IMR-90 (cell line): ENCODE results near the gene HDC. TPM values are rescaled to one million over a fixed set of nuclear protein-coding genes. Genes with fewer than 3 reads are reported as not detected.

Source experiments
- ATAC-seq: fragments of 200-7000 bp; cut with Tn5 transposase; 2 replicates; pipeline ENCODE4 v1.9.1; 2020; ENCODE audit warnings: low read depth, mild to moderate bottlenecking, moderate library complexity
- BruUV-seq: library from RNA; stranded (reverse); fragments of 400-500 nt; replicated peaks from 2 replicates; lab custom pipeline; 2021; lab: Mats Ljungman, UMichigan
- CTCF ChIA-PET: fragments of 300-600 bp; formaldehyde crosslinking; extraction: SDS; loops from one replicate; lab custom pipeline; 2021; ENCODE audit warnings: antibody characterized with exemption; lab: Yijun Ruan, JAX
- POLR2A ChIA-PET: fragments of 300-600 bp; sonication (Branson Sonifier 250); formaldehyde crosslinking; loops from one replicate; lab custom pipeline; 2022; ENCODE audit warnings: antibody characterized with exemption; ENCODE audit not compliant: unreplicated experiment; lab: Charles Lee
- DNase-seq: peaks from one replicate; pipeline ENCODE4 v3.0.0; 2013
- H2AFZ ChIP-seq: replicated peaks from 2 replicates; pipeline ENCODE3; 2013; ENCODE audit warnings: low read length, mild to moderate bottlenecking; ENCODE audit not compliant: poor library complexity
- H2AK5ac ChIP-seq: 2 replicates; pipeline ENCODE4 v1.6.1; 2013; ENCODE audit warnings: low read depth, low read length, inconsistent platforms
- H2AK9ac ChIP-seq: replicated peaks from 2 replicates; pipeline ENCODE3; 2013; ENCODE audit warnings: mild to moderate bottlenecking, low read depth, low read length, moderate library complexity; ENCODE audit not compliant: poor library complexity
- H2BK120ac ChIP-seq: 2 replicates; pipeline ENCODE4 v1.6.1; 2013; ENCODE audit warnings: low read depth, low read length, inconsistent platforms
- H2BK15ac ChIP-seq: 3 replicates; pipeline ENCODE4 v1.6.1; 2013; ENCODE audit warnings: low read depth, low read length, inconsistent platforms
- H2BK20ac ChIP-seq: 2 replicates; pipeline ENCODE4 v1.6.1; 2013; ENCODE audit warnings: low read depth, mild to moderate bottlenecking, inconsistent platforms, low read length, moderate library complexity
- H2BK5ac ChIP-seq: 2 replicates; pipeline ENCODE4 v1.6.1; 2013; ENCODE audit warnings: mild to moderate bottlenecking, low read depth, low read length, inconsistent platforms; ENCODE audit not compliant: poor library complexity, severe bottlenecking
- H3K14ac ChIP-seq: replicated peaks from 2 replicates; pipeline ENCODE4 v1.6.1; 2013; ENCODE audit warnings: low read depth, low read length, inconsistent platforms
- H3K18ac ChIP-seq: 2 replicates; pipeline ENCODE4 v1.6.1; 2013; ENCODE audit warnings: low read depth, low read length, control low read depth
- H3K23ac ChIP-seq: 2 replicates; pipeline ENCODE4 v1.6.1; 2013; ENCODE audit warnings: low read depth, low read length, inconsistent platforms
- H3K27ac ChIP-seq: 2 replicates; pipeline ENCODE4 v1.5.1; 2013; ENCODE audit warnings: mild to moderate bottlenecking, control low read depth, low read length; ENCODE audit not compliant: insufficient read depth
- H3K27me3 ChIP-seq: 2 replicates; pipeline ENCODE4 v1.6.1; 2013; ENCODE audit warnings: low read length; ENCODE audit not compliant: control insufficient read depth, insufficient read depth
- H3K36me3 ChIP-seq: 2 replicates; pipeline ENCODE4 v1.6.1; 2013; ENCODE audit warnings: low read length, mixed read lengths; ENCODE audit not compliant: control insufficient read depth, insufficient read depth
- H3K4ac ChIP-seq: 2 replicates; pipeline ENCODE4 v1.6.1; 2013; ENCODE audit warnings: low read depth, low read length, inconsistent platforms
- H3K4me1 ChIP-seq: 2 replicates; pipeline ENCODE4 v1.6.1; 2013; ENCODE audit warnings: low read length, mixed read lengths; ENCODE audit not compliant: control insufficient read depth, insufficient read depth
- H3K4me2 ChIP-seq: 2 replicates; pipeline ENCODE4 v1.6.1; 2013; ENCODE audit warnings: low read depth, mild to moderate bottlenecking, control low read depth, low read length, moderate library complexity
- H3K4me3 ChIP-seq: 2 replicates; pipeline ENCODE4 v1.5.1; 2013; ENCODE audit warnings: low read depth, mild to moderate bottlenecking, control low read depth, low read length, moderate library complexity; ENCODE audit not compliant: insufficient read depth
- H3K56ac ChIP-seq: 2 replicates; pipeline ENCODE4 v1.6.1; 2013; ENCODE audit warnings: low read length, inconsistent platforms; ENCODE audit not compliant: insufficient read depth; ENCODE audit errors: extremely low read depth
- H3K79me1 ChIP-seq, 2 experiments: 2 replicates each; pipeline ENCODE4 v1.6.1; 2013; ENCODE audit warnings: low read length in 2 of 2, inconsistent platforms in 1 of 2, low read depth in 1 of 2
- H3K9ac ChIP-seq: 2 replicates; pipeline ENCODE4 v1.6.1; 2013; ENCODE audit warnings: low read depth, low read length, control low read depth
- H3K9me1 ChIP-seq: 2 replicates; pipeline ENCODE4 v1.6.1; 2013; ENCODE audit warnings: low read length, inconsistent platforms; ENCODE audit not compliant: insufficient read depth
- H3K9me3 ChIP-seq: 2 replicates; pipeline ENCODE4 v1.6.1; 2013; ENCODE audit warnings: low read length; ENCODE audit not compliant: control insufficient read depth, insufficient read depth
- H4K20me1 ChIP-seq: 2 replicates; pipeline ENCODE4 v1.6.1; 2013; ENCODE audit warnings: low read length, inconsistent platforms; ENCODE audit not compliant: insufficient read depth
- H4K5ac ChIP-seq: 2 replicates; pipeline ENCODE4 v1.6.1; 2013; ENCODE audit warnings: mild to moderate bottlenecking, low read depth, low read length, control low read depth
- H4K8ac ChIP-seq, 2 experiments: 2 replicates each; pipeline ENCODE4 v1.6.1; 2013; ENCODE audit warnings: low read depth in 2 of 2, low read length in 2 of 2, control low read depth in 1 of 2, inconsistent platforms in 1 of 2
- H4K91ac ChIP-seq: 2 replicates; pipeline ENCODE4 v1.6.1; 2013; ENCODE audit warnings: low read depth, low read length, inconsistent platforms; ENCODE audit not compliant: insufficient read depth
- CTCF ChIP-seq: conservative IDR thresholded peaks from 2 replicates; pipeline ENCODE4 v1.5.1; 2012; ENCODE audit warnings: mild to moderate bottlenecking, low read depth, low read length, improper control_type of control experiment
- FOS ChIP-seq: fragments of 150-350 bp; IDR thresholded peaks from 2 replicates; pipeline ENCODE4 v1.6.1; 2016; ENCODE audit warnings: low read depth, low read length
- MAFK ChIP-seq: IDR thresholded peaks from 2 replicates; pipeline ENCODE4 v1.6.1; 2012; ENCODE audit warnings: low read depth, low read length, improper control_type of control experiment
- MAZ ChIP-seq: IDR thresholded peaks from 2 replicates; pipeline ENCODE4 v1.6.1; 2012; ENCODE audit warnings: low read depth, mild to moderate bottlenecking, low read length, improper control_type of control experiment, moderate library complexity, borderline replicate concordance
- RFX5 ChIP-seq: IDR thresholded peaks from 2 replicates; pipeline ENCODE4 v1.8.0; 2012; ENCODE audit warnings: low read depth, mild to moderate bottlenecking, low read length, moderate library complexity
- WGBS, 2 experiments: methylation state at CpG; one replicate each; pipeline versions ENCODE4 v1.1.5 to v1.1.7; 2013; ENCODE audit warnings: missing lambda C conversion rate in 2 of 2; ENCODE audit not compliant: insufficient read length in 1 of 2; ENCODE audit errors: extremely low coverage in 2 of 2; 5-methylcytosine and 5-hydroxymethylcytosine counted together
- dilution Hi-C: fragments of 300-500 bp; cut with HindIII; formaldehyde crosslinking; loops from one replicate; pipeline ENCODE4 v1.14.3; 2018; ENCODE audit warnings: low sequenced_read_pairs; ENCODE audit not compliant: unreplicated experiment
- in situ Hi-C: fragments of 300-500 bp; cut with MboI; formaldehyde crosslinking; loops from 3 replicates; pipeline ENCODE4 v1.14.3; 2019; ENCODE audit warnings: low sequenced_read_pairs, inconsistent platforms, mixed read lengths
- intact Hi-C: fragments of 100-400 bp; cut with micrococcal nuclease; formaldehyde crosslinking; loops from 2 replicates; pipeline ENCODE4 v1.10.0; 2022
- polyA plus RNA-seq, 3 experiments: library from polyadenylated mRNA; depleted of rRNA; stranded (reverse); fragments of >200 nt; gene quantifications; 2 replicates each; pipeline ENCODE4 v1.2.3, GENCODE V29; 2012; ENCODE audit warnings: low replicate concordance in 1 of 3
- total RNA-seq: library from RNA; depleted of rRNA; stranded (reverse); fragments of >200 nt; gene quantifications from 2 replicates; pipeline ENCODE4 v1.2.3, GENCODE V29; 2012
- TF ChIP-seq, protein P1 (sequence below): fragments of 150-350 bp; IDR thresholded peaks from 2 replicates; pipeline ENCODE4 v1.6.1; 2016; ENCODE audit warnings: low read depth, mild to moderate bottlenecking, low read length, moderate library complexity, borderline replicate concordance

The HDC gene
- total and polyA plus RNA-seq, 2 of the 4 experiments (the other 2 are of a cell fraction), result not detected

DNA sequence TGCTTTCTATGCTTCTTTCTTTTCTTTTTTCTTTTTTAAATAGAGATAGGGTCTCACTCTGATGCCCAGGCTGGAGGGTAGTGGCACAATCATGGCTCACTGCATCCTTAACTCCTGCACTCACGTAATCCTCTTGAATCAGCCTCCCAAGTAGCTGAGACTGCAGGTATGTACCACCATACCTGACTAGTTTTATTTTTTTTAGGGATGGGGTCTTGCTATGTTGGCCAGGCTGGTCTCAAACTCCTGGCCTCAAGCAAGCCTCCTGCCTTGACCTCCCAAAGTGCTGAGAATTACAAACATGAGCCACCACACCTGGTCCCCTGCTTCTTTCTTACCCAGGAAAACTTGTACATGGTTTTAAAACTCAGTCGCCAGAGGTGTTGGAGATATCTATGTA, 24.2 kb upstream of the HDC start:
- Histone ChIP-seq H4K5ac (no peak overlapping the region), H3K27ac (no peak overlapping the region), H4K20me1 (no peaks in the 10 kb centered on the region), H3K18ac (no peak overlapping the region), H3K36me3 (peaks cover 7% of the 10 kb centered on the region), H3K4me2 (no peak overlapping the region), H4K8ac (no peak overlapping the region), H3K9me1 (peaks cover 2% of the 10 kb centered on the region), H2AK5ac (no peak overlapping the region), H3K27me3 (no peaks in the 10 kb centered on the region), H4K91ac (no peak overlapping the region), H2BK120ac (no peak overlapping the region), H3K4me1 (no peaks in the 10 kb centered on the region), H3K23ac (no peak overlapping the region), H3K4ac (no peak overlapping the region), H2BK5ac (no peak overlapping the region), H2AK9ac (no peak overlapping the region), H2AFZ (no peak overlapping the region), H3K4me3 (no peak overlapping the region), H3K9ac (no peak overlapping the region), H3K56ac (no peak overlapping the region), H3K9me3 (no peaks in the 10 kb centered on the region), H3K79me1 (peaks cover 0 to 3% of the 10 kb centered on the region in 2 experiments; a peak in 2 of 4 replicates), H2BK15ac (no peak overlapping the region), H2BK20ac (no peak overlapping the region), H3K14ac (no peak overlapping the region)
- no peak for DNase-seq
- TF ChIP-seq FOS (no peak), MAFK (no peak), RFX5 (no peak), CTCF (no peak), MAZ (no peak)
- TF ChIP-seq, protein P1, sequence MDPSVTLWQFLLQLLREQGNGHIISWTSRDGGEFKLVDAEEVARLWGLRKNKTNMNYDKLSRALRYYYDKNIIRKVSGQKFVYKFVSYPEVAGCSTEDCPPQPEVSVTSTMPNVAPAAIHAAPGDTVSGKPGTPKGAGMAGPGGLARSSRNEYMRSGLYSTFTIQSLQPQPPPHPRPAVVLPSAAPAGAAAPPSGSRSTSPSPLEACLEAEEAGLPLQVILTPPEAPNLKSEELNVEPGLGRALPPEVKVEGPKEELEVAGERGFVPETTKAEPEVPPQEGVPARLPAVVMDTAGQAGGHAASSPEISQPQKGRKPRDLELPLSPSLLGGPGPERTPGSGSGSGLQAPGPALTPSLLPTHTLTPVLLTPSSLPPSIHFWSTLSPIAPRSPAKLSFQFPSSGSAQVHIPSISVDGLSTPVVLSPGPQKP, result no peak
- intact Hi-C loops, result no loop called here
- dilution Hi-C loops, result no loop called here
- no peak for ATAC-seq
- in situ Hi-C loops, result no loop called here
- POLR2A ChIA-PET, result no interaction called here
- CTCF ChIA-PET, result interaction anchor here (1.4 kb wide), 1 partner anchor 48 kb away, joined by 3 read pairs; no protein-coding TSS in a partner anchor
- no TSS peak for BruUV-seq
- no CpG with 5 or more reads among the region's 2 CpGs for WGBS, 2 experiments
